ENCODE measurements around the gene S100Z.
"Not testable (repeated sequence)": the region's sequence is repeated elsewhere in the genome, so short reads cannot be mapped to it uniquely, and the experiment has no call there.

The S100Z gene

DNA sequence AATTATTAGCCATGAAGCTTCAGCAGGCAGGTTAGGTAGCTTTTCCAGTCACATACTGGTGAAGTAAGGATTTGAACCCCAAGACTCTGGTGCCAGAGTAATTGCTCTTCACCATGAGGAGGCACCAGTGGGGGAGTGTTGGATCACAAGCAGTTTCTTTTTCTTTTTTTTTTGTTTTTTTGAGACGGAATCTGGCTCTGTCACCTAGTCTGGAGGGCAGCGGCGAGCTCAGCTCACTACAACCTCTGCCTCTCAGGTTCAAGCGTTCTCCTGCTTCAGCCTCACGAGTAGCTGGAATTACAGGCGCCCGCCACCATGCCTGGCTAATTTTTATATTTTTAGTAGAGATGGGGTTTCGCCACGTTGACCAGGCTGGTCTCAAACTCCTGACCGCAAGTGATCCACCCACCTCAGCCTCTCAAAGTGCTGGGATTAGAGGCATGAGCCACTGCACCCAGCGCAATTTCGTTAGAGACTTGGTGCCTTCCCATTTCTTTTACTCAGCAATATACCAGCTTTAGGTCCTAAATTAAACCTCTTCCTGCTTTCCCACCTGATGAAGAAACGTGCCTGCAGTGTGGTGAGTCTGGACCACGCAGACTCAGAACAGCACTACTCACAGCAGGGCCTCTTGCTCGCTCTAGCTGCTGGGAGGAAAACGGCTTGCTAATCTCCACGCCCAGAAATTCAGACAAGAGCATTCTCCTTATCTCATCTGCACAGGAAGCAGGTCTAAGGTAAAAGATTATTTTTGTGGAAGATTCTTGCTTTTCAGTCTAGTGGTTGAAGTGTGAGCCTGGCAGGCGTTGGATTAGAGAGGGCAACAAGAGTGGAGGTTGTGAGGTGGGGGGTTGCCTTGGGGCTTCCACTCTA is at the start of gene S100Z:
S100Z (plus strand) TSS at position 596 of the 873 bp plus-strand sequence. CDS start 25,346 bp downstream, outside the sequence.
- no peak for DNase-seq

DNA sequence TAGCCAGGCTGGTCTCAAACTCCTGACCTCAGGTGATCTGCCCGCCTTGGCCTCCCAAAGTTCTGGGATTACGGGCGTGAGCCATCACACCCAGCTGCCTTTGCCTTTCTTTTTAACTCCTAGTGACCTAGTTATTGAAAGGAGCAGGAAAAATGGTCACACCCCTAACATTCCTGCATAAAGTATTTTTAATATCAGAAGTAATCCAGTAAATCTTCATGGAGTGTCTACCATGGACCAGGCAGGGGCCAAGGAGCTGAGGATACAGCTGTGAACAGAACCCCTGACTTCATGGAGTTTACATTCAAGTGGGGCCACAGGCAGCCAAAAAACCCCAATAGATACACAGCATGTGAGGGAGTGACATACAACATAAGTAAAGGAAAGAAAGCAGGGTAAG is 49.2 kb upstream of the S100Z start:
- no peak for DNase-seq

- DNase-seq, result no peak
These were observed 48.5 kb upstream of the S100Z start for GRCh38 chr5:76801159-76801802.

DNA sequence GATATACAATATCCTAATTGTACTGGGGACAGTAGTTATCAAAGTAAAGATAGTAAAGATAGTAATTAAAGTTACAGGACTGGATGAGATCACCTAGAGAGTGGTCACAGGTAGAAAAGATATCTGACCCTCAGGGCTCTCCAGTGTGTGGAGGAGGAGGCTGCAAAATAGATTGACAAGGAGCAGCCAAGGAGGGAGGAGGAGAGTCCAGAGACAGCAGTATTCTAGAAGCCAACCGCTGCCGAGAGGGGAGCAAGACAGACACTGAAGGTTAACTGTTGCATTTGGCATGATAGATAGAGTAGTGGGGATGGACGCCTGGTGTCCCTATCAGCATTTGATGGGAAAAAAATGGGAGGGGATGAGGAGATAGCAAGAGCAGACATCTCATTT is 48.0 kb upstream of the S100Z start:
- DNase-seq, result no peak

DNA sequence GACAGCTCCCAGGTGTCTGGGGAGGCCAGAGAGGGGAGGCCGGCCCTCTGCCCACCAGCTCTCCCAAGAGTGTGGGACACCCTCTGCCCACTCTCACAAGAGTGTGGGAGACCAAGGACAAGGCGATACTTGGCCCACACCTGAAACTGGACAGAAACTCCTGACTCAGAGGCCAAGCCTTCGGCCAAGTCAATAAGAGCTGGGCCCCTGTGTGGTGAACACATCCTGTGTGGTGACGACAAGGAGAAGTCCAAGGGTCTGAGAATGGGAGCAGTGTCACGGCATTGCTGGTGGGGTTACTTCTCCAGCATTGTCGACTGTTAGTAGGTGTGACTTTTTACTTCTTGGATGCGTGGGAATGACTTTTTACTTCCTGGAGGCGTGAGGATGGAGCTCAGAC is 45.5 kb upstream of the S100Z start:
- DNase-seq, result no peak

- DNase-seq, result no peak
These were observed 43.9 kb upstream of the S100Z start for GRCh38 chr5:76805821-76806505.

DNA sequence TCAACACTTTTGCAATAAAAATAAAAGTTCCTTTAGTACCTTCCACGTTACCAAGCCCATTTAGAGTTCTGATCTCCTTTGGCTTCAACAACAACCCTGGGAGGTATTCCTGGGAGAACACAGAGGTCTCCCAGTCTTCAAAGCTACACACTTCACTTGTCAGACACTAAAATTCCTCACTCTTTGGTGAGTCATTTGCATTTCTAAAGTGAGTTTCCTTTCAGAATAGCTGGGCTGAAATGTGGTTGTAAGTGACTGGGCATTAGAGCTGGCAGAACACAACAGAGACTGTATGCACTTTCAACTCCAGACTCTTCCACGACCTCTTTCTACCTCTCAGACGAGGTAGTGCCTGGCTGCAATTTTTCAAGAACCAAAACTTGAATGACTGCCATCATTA is 42.5 kb upstream of the S100Z start:
- no peak for DNase-seq

DNA sequence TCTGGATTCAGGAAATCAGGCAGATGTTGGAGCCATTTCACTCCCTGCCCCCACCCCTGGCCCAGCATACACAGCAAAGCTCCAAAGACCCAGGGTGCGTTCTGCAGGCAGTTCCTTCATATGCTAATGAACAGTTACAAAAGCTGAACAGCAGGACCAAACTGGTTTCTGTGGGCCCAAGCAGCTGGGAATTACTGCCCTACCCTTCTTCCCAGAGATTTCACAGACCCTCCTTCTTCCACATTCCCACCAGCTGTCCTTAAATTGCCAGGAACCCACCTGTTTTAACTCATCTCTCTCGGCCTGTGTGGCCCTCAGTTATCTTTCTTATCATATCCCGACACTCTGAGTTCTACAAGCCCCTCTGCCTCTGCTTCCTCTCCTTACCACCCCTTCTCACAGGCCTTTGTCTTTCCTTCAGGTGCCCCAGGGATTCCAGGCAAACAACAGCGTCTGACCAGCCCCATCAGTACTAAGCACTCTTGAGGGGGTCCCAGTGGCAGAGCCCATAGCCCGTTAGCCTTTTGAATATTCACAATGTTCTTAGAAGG is 41.6 kb upstream of the S100Z start:
- no peak for DNase-seq

DNA sequence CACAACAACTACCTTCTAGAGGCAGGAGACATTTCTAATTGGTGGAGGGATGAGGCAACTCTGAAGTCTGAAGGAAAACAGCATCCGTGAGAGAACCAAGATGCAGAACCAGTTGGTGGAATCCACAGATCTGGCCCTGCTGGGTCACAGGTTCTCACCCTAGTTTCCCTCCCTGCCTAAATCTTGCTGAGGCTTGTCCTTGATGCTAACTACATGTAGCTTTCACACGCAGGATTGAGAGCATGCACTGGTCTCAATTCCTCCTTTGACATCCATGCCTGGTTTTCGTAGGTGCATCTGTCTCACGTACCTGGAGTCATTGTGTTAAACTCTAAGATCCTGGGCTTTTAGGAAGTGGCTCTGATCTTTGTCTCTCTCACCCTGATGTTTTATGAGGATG is 40.7 kb upstream of the S100Z start:
- no peak for DNase-seq

- no peak for DNase-seq
These were observed 39.6 kb upstream of the S100Z start for GRCh38 chr5:76810236-76810635.

DNA sequence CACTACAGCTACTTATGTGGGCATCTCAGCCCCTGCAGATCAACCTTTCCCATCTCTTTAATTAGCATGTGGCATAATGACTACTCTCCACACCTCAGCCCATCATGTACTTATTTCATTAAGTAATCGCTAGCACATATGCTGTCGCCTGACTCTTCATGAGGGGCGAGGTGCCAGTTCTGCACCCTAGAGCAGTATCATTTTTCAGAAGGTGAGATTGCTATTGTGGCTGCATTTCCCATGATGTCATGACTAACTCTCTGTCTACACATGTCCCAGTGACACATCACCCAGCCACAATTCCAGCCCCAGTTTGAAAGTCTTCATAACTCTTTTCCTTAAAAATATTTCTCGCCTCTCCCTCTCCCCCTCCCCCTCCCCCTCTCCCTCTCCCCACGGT is 38.6 kb upstream of the S100Z start:
- DNase-seq, result no peak

- not testable (repeated sequence) for DNase-seq
These were observed 37.6 kb upstream of the S100Z start for GRCh38 chr5:76812209-76812608.

DNA sequence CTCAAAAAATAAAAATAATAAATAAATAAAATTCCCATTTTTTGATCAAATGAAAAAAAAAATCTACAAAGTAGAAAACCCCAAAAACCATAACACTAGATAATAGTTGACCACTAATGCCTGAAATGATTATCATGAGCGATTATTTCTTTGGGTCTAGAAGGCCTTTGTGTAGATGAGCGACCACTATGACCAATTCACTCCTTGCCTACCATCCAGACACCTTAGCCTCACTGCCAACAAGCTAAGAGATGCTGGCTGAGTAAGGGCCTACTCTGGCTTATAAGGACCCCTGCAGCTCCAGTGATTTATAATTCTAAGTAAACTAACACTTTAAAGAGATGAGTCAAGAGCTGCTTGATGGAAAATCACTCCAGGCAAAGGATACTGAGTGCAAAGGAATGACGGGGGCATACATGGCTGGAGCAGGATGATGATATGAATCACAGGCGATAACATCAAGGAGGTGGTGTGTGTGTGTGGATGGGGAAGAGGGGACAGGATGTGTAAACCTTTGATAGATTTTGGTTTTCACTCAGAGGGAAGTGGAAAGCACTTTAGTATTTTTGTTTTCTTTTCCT is 35.7 kb upstream of the S100Z start:
- no peak for DNase-seq

GRCh38 chr5:76816110-76816831 is 33.5 kb upstream of the S100Z start:
- DNase-seq, result no peak

GRCh38 chr5:76818844-76819831 is 30.7 kb upstream of the S100Z start, which contains the start of gene F2RL1:
Gene F2RL1 (plus strand): TSS chr5:76819030. CDS start chr5:76819183, 153 bp downstream.
- no peak for DNase-seq

GRCh38 chr5:76819851-76820525 is 29.8 kb upstream of the S100Z start:
- no peak for DNase-seq

DNA sequence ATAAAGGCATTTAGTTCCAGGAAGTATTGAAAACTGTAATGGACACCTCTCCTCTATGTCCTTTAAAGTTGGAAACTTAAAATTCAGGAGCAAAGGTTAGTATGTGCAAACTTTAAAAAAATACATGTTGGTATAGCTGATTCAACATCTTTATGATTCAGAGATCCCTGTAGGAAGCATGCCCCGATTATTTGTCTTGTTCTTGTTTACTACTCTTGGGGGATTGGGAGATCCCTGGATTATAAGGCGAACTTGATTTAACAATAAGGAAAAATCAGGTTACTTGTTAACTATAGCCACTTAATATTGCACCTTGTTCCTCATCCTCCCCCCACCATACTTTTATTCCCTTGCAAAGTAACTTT is 29.3 kb upstream of the S100Z start:
- DNase-seq, result no peak

DNA sequence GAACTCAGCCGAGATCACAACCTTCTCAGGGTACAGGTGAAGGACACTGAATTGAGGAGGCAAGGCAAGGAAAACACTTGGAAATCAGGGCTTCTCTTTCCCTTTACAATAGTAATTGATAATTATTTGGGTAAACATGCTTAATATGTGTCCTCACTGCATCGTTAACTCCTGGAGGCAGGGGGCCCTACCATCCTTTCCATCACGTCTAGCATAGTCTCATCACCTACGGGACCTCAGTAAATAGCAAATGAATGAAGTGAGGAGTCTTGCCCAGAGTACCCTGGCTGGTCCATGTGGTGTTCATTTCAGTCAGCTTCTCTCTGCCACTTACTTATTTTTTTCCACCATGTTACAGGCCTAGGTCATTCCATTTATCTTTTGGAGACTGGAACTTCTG is 28.7 kb upstream of the S100Z start:
- DNase-seq, result no peak

DNA sequence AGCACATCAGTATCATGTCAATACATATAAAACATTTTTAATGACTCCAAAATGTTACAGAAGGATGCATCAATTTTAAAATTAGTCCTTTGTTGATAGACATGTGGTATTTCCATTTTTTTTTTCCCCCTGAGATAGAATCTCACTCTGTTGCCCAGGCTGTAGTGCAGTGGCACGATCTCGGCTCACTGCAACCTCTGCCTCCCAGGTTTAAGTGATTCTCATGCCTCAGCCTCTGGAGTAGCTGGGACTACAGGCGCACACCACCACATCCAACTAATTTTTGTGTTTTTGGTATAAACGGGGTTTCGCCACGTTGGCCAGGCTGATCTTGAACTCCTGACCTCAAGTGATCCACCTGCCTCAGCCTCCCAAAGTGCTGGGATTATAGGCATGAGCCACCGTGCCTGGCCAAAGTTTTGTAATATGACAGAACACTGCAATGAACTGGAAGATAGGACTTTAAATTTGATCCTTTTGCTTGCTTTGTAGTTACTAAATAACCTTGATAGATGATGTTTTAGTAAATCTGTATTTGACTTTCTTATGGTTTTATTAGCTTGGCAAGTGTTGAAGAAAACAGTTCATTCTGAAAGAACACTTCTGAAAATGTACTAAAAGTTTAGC is 27.6 kb upstream of the S100Z start:
- DNase-seq, result not testable (repeated sequence)

- DNase-seq, result not testable (repeated sequence)
These were observed 23.4 kb upstream of the S100Z start for GRCh38 chr5:76826416-76826815.
